ENCODE results near the gene APLF.
"Not testable (repeated sequence)": the region's sequence is repeated elsewhere in the genome, so short reads cannot be mapped to it uniquely, and the experiment has no call there.

Gene APLF

DNA sequence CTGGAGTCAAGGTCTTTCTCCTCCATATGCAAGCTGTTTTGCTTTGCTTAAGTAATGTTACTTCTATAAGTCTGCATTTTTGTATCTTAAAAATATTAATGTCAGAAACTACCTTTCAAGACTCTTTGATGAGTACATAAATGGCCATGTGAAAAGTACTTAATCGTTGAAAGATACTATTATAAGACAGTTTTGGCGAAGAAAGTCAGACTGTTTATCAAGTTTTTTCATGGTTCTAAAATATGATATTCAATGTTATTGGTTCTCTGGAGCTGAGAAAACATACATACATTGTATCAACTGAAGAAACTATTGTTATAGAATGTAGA is 25.4 kb upstream of the APLF start:
- DNase-seq, result no peak

GRCh38 chr2:68446425-68446824 is 21.0 kb upstream of the APLF start:
- not testable (repeated sequence) for DNase-seq

DNA sequence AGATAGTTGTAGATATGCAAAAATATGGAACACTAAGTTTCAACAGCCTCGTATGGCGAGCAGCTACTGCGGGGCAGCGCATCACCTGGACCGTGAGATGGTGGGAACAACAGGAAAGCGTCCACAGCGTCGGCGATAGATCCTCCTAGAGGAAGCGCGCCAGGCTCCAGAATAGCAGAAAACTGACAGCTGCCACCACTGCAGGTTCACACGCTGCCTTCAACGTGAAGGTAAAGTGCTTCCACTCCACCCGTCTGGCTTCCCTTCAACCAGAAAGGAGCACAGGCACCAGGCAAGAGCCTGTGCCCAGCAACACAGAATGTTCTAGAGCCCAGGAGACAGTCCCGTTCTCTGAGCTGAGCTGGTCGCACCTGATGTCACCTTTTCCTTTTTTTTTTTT is 20.3 kb upstream of the APLF start:
- no peak for DNase-seq

DNA sequence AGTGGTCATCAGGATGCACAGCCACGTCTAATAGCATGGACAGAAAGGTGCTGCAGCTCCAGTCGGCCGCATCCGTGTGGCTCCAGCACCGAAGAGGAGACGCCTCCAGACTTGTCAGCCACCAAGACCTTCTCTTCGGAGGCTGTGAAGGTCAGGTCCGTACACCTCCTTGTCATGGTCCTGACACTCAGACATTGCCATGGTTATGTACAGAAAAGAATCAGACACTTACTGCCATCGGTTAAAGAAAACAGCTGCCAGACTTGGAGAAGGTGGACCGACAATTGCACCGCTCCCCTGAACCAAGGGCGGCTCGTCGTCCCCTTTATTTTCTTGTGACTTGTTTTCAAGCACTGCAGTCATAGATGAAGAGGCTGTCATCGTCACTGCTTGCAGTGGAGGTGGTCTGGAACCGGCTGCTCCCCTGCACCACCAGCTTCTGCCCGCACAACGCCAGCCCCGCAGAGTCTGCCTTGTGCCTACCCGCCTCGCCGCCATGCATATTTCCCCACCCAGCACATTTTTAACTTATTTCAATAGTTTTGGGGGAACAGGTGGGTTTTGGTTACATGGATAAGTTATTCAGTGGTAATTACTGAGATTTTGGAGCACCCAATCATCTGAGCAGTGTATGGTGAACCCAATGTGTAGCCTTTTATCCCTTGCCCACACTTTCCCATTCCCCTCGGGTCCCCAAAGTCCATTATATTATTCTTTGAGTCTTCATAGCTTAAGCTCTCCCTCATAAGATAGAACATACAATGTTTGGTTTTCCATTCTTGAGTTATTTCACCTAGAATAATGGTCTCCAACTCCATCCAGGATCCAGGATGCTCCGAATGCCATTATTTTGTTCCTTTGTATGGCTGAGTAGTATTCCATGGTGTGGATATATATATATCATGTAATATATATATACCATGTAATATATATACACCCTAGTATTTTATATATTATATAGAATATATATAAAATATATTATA is 18.4 kb upstream of the APLF start:
- DNase-seq, result no peak

DNA sequence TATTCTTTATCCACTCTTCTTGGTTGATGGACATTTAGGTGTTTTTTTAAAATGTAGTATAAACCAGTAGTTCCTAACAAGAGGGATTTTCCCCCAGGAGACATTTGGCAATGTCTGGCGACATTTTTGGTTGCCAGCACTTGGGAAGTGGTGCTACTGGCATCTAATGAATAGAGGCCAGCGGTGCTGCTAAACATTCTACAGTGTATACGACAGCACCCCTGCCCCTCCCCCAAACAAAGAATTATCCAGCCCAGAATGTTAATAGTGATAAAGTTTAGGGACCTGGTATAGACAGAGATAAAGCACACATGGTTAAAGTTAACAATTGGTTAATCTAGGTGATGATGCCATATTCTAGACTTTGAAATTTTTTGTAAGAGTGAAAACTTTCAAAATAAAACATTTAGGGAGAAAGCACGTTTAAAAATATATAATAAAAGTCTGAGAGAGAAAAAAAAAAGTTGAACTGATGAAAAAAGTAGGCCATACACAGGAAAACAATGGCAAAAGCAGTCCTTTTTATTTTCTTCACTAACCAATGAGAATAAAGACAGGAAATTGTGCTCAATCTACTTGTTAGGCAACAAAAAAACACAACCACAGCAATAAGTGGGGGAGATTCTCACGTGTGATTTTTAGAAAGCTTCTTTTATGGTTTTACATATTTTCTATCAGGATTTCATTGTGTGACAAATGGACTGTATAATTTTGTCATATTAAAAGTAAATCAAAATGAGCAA is 15.1 kb upstream of the APLF start:
- no peak for DNase-seq

DNA sequence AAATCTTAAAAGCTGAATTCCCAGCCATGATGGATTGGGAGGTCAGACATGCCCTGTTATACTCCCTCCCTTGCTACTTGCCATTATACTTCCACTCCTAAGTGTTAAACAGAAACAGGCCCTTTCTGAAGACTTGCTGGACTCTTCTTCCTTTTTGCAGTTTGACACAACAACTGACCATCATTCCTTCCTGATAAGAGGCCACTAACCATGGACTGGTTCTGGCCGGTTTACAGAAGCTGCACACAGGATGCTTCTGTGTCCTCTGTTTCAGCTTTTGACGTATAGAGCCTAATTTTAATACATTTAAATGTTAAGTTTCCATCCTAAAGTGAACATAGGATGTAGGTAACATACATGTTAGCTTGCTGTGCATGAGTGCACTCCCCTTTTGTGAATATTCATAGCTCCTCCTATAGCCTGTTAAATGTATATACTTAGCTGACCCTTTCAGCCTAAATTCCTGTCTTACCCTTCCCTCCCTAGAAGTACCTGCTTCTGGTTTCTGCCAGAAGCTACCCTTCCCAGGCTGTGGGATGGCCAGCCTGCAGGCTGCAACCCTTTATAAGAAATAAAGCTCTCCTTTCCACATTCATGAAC is 13.5 kb upstream of the APLF start:
- no peak for DNase-seq

GRCh38 chr2:68454719-68455118 is 12.7 kb upstream of the APLF start:
- no peak for DNase-seq

GRCh38 chr2:68456198-68456597 is 11.2 kb upstream of the APLF start:
- no peak for DNase-seq

DNA sequence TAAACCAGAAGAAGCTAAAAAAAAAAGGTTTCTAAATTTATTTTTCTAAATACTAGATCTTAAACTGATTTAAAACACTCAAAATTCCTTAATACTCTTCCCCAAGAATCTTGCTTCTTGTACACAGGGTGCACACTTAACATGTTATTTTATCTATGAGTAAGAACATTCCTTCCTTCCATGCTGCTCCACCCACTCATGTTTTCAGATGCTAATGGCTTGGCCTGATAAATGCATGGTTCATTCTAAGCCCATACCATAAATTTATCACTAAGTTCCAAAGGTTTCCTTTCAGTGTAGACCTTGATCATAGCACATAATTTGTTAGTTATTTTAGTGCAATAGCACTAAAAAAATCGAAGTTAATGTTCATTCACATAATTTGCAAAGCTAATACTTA is 8.4 kb upstream of the APLF start:
- DNase-seq, result no peak

GRCh38 chr2:68463287-68463877 is 4.0 kb upstream of the APLF start:
- DNase-seq, result peak in 1 of 2 experiments; percentile 64

DNA sequence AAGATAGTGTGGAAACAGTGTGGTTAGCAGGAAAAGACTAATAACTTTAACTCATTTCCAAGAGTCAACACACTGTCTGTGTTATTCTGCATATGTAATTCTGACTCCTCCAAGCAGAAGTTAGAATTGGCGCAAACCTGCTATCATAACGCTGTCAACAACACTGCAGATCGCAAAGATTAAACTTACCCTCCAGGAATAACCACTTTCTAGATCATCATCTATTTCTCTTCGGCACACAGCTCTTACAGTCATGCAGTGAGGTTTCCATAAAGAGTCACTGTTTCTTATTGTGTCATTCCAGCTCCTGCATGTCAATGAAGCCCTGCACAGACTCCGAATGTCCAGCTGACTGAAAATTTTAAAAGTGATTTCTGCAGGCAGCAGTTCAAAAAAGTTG is 2.7 kb upstream of the APLF start:
- no peak for DNase-seq

DNA sequence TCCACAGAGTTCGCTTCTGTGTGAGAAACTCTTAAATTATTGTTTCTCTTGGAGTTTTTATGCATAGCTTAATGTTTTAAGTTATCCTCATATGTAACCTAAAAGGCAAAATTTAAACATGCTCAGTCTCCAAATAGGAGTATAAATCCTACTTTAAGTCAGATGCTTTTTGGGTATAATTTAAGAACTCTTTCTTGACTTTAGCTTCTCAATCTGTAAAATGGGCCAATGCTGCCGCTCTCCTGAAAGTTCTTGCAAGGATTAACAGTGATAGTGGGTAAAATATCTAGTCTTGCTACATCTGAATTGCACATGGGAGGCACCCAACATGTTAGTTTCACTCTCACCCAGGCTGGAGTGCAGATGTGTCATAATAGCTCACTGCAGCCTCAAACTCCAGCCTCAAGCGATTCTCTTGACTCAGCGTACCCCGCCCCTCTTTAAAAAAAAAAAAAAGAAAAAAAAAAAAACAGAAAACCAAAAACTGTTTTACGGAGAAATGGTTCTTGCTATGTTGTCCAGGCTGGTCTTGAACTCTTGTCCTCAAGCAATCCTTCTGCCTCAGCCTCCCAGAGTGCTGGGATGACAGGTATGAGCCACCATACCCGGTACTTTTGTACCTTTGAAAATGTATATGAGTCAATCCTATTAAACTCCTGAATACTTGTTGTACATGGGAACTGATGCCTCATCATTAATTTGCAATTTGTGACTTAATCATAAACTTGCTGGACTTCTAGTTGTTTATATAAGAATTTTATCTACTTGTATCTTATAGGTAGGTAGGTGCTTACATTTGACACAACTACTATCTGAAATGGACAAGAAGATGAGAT is 2.1 kb upstream of the APLF start:
- no peak for DNase-seq

- peak in 1 of 2 experiments; percentile 38 for DNase-seq
Measured at GRCh38 chr2:68466361-68466777, 1.0 kb upstream of the APLF start.

DNA sequence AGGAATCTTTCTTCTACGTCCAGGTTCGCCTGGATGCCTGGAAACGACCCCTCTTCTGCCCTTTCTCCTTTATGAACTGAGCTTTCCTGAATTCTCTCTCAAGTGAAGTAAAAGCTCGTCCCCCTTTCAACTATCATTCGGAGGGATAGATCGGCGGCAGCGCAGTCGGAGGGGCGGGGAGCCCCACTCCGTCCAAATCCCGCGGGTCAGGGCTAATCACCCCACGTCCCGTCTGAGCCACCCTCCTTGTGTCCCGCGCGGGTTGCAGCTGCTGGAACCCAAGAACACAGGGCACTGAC is 658 bp upstream of the APLF start:
- peak in 1 of 2 experiments; percentile 59 for DNase-seq

GRCh38 chr2:68468801-68469200 is 1.4 kb downstream of the APLF start:
- no peak for DNase-seq

DNA sequence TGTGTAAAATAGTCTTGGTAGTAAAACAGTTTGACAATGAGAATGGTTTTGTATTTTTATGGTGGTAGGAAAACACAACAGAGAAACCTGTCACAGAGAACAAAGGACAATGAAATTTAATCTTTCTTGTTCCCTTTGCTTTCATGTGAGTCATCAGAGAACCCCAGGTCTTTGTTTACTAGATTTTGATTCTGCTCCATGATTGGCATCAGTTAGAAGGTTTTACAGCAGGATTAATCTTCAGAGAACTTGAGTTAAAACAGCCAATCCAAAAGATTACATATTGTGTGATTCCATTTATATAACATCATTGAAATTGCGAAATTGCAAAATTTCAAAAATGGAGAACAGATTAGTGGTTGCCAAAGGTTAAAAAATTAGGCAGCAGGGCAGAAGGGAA is 2.5 kb downstream of the APLF start:
- no peak for DNase-seq

DNA sequence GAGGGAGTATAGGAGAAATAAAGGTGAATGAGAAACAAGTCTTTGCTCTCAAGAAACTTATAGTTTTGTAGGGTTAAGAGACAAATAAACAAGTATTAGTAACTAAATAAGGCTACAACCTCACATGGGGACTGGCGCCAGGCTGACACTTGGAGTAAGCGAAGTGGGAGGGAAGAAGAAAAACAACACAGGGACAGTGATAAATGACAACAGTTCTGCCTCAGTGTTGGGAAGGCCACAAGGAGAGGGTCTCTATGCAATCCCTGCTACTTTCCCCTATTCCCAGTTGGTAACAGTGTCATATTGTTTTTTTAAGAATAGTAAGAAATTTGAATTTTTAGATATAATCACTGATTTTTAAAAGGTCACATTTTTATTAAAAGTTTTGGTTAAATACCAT is 4.0 kb downstream of the APLF start:
- no peak for DNase-seq

DNA sequence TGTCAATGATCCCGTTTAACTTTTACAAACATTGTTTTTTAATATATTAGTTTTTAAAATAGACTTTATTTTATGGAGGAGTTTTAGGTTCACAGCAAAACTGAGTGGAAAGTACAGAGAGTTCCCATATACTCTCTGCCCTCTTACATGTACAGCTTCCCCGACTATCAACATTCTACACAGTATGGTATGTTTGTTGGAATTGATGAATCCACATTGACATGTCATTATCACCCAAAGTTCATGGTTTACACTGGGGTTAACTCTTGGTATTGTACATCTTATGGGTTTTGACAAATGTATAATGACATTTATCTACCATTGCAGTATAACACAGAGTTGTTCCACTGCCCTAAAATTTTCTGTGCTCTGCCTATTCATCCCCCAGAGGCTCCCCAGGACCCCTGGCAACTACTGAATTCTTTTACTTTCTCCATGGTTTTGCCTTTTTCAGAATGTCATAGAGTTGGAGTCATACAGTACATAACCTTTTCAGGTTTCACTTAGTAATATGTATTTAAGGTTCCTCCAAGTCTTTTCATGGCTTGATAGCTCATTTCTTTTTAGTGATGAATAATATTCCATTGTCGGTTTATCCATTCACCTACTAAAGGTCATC is 5.5 kb downstream of the APLF start:
- DNase-seq, result no peak

DNA sequence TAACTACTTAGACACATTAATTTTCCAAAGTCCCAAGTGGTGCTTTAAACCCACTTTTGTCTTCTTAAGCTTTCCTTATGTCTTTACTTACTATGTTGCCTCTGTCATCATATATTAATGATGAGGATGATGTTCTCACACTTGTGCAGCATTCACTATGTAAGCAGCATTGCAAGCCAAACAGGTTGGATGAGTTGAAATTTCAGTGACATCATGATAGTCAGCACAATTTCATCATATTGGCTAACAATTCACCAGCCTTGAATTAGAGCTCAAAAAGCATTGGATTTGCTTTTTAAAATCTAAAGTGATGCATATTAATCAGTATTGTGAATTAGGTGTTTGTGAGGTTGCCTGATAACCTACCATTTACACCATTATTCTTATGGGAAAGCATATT is 7.7 kb downstream of the APLF start:
- DNase-seq, result no peak

DNA sequence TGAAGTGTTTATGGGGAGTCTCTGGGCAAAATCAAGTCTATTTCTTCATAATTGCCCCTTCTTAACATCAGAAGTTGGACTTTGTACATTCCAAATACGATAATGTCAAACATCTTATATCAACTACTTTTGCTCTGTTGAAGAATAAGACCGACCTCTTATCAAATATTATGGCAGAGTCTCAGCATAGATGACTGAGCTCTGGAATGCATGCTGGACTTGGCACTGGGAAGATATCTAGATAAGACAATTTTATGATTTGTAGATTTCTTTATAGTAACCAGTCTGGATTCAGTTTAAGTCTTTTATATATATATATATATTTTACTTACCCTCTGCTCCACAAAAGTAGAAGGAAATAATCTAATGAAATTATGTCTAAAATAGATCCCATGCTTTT is 8.2 kb downstream of the APLF start:
- no peak for DNase-seq

DNA sequence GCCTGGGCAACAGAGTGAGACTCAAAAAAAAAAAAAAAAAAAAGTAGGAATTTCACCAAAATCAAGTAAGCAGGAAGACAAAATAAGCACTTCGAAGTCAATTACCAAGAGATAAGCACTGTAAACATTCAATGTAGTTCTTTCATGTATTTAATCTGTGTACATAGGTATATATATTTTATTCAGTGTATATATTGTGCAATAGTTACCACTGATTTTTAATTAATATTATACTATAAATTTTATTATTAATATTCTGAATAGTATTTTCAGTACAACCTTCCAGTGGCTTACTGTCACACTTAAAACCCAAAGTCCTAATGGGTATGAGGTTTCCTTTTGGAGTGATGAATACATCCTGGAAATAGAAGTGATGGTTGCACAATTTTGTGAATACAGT is 9.1 kb downstream of the APLF start:
- DNase-seq, result no peak

DNA sequence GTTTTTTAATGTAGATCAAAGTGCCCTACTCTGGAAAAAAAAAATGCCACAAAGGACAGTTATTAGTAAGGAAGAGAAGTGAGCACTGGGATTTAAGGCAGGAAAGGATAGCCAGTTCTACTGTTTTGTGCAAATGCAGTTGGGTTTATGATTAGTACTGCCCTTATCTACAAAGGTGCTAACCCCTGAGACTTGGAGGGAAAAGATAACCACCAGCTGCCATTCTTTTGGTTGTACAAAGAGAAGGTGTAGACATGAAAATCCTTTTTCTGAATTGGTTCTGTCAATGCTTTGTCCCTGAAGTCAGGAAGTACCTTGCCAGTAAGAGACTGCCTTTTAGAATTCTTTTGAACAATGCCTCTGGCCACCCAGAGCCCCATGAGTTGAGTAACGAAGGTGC is 11.3 kb downstream of the APLF start:
- DNase-seq, result no peak

Measured in SW 1271 (cell line).